PC-9 (cell line): ENCODE measurements around the gene MGLL. TPM values are rescaled to one million over a fixed set of nuclear protein-coding genes. Genes with fewer than 3 reads are reported as not detected.

ENCODE experiments used
- BruUV-seq: library from RNA; stranded (reverse); fragments of 400-500 nt; replicated peaks from 2 replicates; lab custom pipeline; 2021; lab: Mats Ljungman, UMichigan
- CTCF ChIA-PET: fragments of 300-600 bp; sonication (Branson Sonifier 250); formaldehyde crosslinking; loops from one replicate; lab custom pipeline; 2022; ENCODE audit warnings: antibody characterized with exemption; lab: Charles Lee
- POLR2A ChIA-PET: fragments of 300-600 bp; sonication (Branson Sonifier 250); formaldehyde crosslinking; loops from one replicate; lab custom pipeline; 2022; ENCODE audit warnings: antibody characterized with exemption; ENCODE audit not compliant: unreplicated experiment; lab: Charles Lee
- DNase-seq, 2 experiments: peaks; one replicate each; pipeline versions ENCODE4 v3.0.0 to v3.0.0-alpha.2; 2015 to 2022; ENCODE audit warnings: mixed read lengths in 1 of 2
- H2AFZ ChIP-seq: fragments of 200-600 bp; sonication (generic); 2 replicates; pipeline ENCODE4 v1.8.1; 2017; ENCODE audit warnings: antibody characterized with exemption
- H3F3A ChIP-seq: fragments of 200-600 bp; sonication (generic); 2 replicates; pipeline ENCODE4 v1.8.1; 2017; ENCODE audit warnings: antibody characterized with exemption, mild to moderate bottlenecking, low read depth; ENCODE audit not compliant: insufficient read depth
- H3K27ac ChIP-seq: fragments of 200-600 bp; sonication (generic); 2 replicates; pipeline ENCODE4 v1.6.1; 2016; ENCODE audit warnings: mixed run types
- H3K27me3 ChIP-seq: fragments of 200-600 bp; sonication (generic); 2 replicates; pipeline ENCODE4 v1.6.1; 2016; ENCODE audit warnings: low read depth, mixed run types; ENCODE audit not compliant: insufficient read depth
- H3K36me3 ChIP-seq: fragments of 200-600 bp; sonication (generic); 2 replicates; pipeline ENCODE4 v1.6.1; 2016; ENCODE audit warnings: low read depth, mixed run types
- H3K4me1 ChIP-seq: fragments of 200-600 bp; sonication (generic); replicated peaks from 2 replicates; pipeline ENCODE4 v1.6.1; 2016; ENCODE audit warnings: mixed run types; ENCODE audit not compliant: insufficient read depth
- H3K4me2 ChIP-seq: fragments of 200-600 bp; sonication (generic); 2 replicates; pipeline ENCODE4 v1.6.1; 2017; ENCODE audit warnings: mixed run types
- H3K4me3 ChIP-seq: fragments of 200-600 bp; sonication (generic); 2 replicates; pipeline ENCODE4 v1.6.1; 2016; ENCODE audit warnings: mixed run types
- H3K79me2 ChIP-seq: fragments of 200-600 bp; sonication (generic); 2 replicates; pipeline ENCODE4 v1.6.1; 2017; ENCODE audit warnings: low read depth, mixed run types
- H3K9me2 ChIP-seq: fragments of 200-600 bp; sonication (generic); 2 replicates; pipeline ENCODE4 v1.8.1; 2017; ENCODE audit warnings: mild to moderate bottlenecking; ENCODE audit not compliant: insufficient read depth
- H3K9me3 ChIP-seq: fragments of 200-600 bp; sonication (generic); 2 replicates; pipeline ENCODE4 v1.8.1; 2016; ENCODE audit warnings: low read depth; ENCODE audit not compliant: insufficient read depth
- H4K20me1 ChIP-seq: fragments of 200-600 bp; sonication (generic); 2 replicates; pipeline ENCODE4 v1.8.1; 2017; ENCODE audit not compliant: insufficient read depth
- EZH2 ChIP-seq: fragments of 200-600 bp; sonication (generic); IDR thresholded peaks from 2 replicates; pipeline ENCODE4 v1.8.0; 2017; ENCODE audit warnings: antibody characterized with exemption, low read depth
- intact Hi-C: fragments of 100-400 bp; cut with micrococcal nuclease; formaldehyde crosslinking; loops from one replicate; pipeline ENCODE4 v1.10.0; 2022; ENCODE audit not compliant: unreplicated experiment
- total RNA-seq: library from RNA; stranded (reverse); gene quantifications from 2 replicates; pipeline ENCODE4 v1.2.3, GENCODE V29; 2021
- TF ChIP-seq, protein P1 (sequence below): fragments of 200-600 bp; sonication (generic); conservative IDR thresholded peaks from 2 replicates; pipeline ENCODE4 v1.6.1; 2017; ENCODE audit warnings: mixed run types, antibody characterized with exemption, mild to moderate bottlenecking, moderate library complexity

The MGLL gene
- total RNA-seq, 1 experiment from 2014 or later, result 30.7 TPM

DNA sequence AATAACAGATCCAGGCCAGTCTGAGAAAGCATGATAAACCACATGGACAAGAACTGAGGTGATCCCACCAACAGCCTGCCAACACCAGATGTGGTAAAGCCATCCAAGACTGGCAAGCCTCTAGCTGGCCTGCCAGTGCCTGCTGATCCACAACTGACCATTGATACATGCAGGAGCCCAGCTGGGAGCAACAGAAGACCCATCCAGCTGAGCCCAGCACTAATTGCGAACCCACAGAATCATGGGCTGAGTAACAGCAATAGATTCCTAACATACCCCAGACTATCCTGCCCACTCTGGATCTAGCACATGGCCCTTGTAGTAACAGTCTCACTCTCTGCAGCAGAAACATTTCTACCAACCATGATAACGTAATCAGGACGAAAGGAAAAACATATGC is 10.6 kb downstream of the MGLL start:
- Histone ChIP-seq H3K27me3 (no peaks in the 10 kb centered on the region), H4K20me1 (no peaks in the 10 kb centered on the region), H3K4me1 (peaks cover 25% of the 10 kb centered on the region), H3K79me2 (peaks cover 8% of the 10 kb centered on the region), H3K4me3 (no peak overlapping the region), H3K36me3 (peaks cover 4% of the 10 kb centered on the region; the same call in 1 of the 2 replicates), H3F3A (peaks cover 9% of the 10 kb centered on the region; the same call in 1 of the 2 replicates), H3K27ac (no peak overlapping the region), H3K4me2 (no peak overlapping the region), H2AFZ (no peak overlapping the region), H3K9me2 (no peaks in the 10 kb centered on the region), H3K9me3 (no peaks in the 10 kb centered on the region)
- BruUV-seq, result no TSS peak
- DNase-seq, result no peak
- TF ChIP-seq, protein P1, sequence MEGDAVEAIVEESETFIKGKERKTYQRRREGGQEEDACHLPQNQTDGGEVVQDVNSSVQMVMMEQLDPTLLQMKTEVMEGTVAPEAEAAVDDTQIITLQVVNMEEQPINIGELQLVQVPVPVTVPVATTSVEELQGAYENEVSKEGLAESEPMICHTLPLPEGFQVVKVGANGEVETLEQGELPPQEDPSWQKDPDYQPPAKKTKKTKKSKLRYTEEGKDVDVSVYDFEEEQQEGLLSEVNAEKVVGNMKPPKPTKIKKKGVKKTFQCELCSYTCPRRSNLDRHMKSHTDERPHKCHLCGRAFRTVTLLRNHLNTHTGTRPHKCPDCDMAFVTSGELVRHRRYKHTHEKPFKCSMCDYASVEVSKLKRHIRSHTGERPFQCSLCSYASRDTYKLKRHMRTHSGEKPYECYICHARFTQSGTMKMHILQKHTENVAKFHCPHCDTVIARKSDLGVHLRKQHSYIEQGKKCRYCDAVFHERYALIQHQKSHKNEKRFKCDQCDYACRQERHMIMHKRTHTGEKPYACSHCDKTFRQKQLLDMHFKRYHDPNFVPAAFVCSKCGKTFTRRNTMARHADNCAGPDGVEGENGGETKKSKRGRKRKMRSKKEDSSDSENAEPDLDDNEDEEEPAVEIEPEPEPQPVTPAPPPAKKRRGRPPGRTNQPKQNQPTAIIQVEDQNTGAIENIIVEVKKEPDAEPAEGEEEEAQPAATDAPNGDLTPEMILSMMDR, result no peak
- no peak for TF ChIP-seq EZH2
- intact Hi-C loops, result no loop called here
- ChIA-PET POLR2A (no interaction called here), CTCF (no interaction called here)

DNA sequence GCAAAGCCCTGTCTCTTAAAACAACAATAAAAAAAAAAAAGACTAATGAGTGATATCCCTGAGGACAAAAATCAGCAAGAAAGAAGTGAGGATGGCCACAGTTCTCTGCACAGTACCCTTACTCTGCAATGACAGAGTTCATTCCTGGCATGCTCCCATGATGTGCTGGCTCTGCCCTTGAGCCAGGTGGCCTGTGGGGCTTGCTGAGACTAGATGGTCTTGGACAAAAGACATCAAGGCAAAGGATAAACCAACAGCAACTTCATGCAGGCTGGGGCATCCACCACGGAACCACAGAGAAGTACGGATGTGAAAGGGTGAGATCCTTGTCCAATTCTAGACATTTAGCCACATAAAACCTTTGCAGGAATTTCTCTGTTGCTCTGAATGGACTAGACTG is 12.7 kb downstream of the MGLL start:
- no peak overlapping the region for H3K27ac ChIP-seq
- no peak overlapping the region for H3K4me3 ChIP-seq
- H3K36me3 ChIP-seq, result peaks cover 2% of the 10 kb centered on the region; the same call in 1 of the 2 replicates
- no peaks in the 10 kb centered on the region for H3K9me3 ChIP-seq
- peaks cover 5% of the 10 kb centered on the region; the same call in 1 of the 2 replicates for H3K4me1 ChIP-seq
- H3K79me2 ChIP-seq, result peaks cover 2% of the 10 kb centered on the region
- H2AFZ ChIP-seq, result no peak overlapping the region
- BruUV-seq, result no TSS peak
- POLR2A ChIA-PET, result no interaction called here
- CTCF ChIA-PET, result no interaction called here
- no peaks in the 10 kb centered on the region for H3K9me2 ChIP-seq
- H3F3A ChIP-seq, result peaks cover 5% of the 10 kb centered on the region; the same call in 1 of the 2 replicates
- H3K27me3 ChIP-seq, result no peaks in the 10 kb centered on the region
- H3K4me2 ChIP-seq, result no peak overlapping the region
- DNase-seq, result no peak
- H4K20me1 ChIP-seq, result no peaks in the 10 kb centered on the region
- TF ChIP-seq EZH2, result no peak
- TF ChIP-seq, protein P1, result no peak
- intact Hi-C loops, result no loop called here

DNA sequence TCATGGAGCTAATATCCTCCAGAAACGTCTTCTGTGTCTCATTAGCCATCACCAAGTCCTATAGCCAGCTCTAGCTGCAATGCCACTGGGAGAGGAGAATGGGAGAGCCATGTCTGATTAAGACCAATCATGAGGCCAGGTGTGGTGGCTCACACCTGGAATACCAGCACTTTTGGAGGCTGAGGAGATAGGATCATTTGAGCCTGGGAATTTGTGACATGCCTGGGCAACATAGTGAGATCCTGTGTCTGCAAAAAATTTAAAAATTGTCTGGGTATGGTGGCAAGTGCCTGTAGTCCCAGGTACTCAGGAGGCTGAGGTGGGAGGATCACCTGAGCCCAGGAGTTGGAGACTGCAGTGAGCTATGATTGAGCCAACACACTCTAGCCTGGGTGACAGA is 13.1 kb downstream of the MGLL start:
- intact Hi-C loops, result no loop called here
- BruUV-seq, result no TSS peak
- no peaks in the 10 kb centered on the region for H3K36me3 ChIP-seq
- H3K4me3 ChIP-seq, result no peak overlapping the region
- CTCF ChIA-PET, result no interaction called here
- no peak overlapping the region for H2AFZ ChIP-seq
- H3K4me2 ChIP-seq, result no peak overlapping the region
- H3K27ac ChIP-seq, result no peak overlapping the region
- peaks cover 8% of the 10 kb centered on the region; the same call in 1 of the 2 replicates for H3F3A ChIP-seq
- POLR2A ChIA-PET, result no interaction called here
- TF ChIP-seq, protein P1, result no peak
- no peak for TF ChIP-seq EZH2
- H3K27me3 ChIP-seq, result no peaks in the 10 kb centered on the region
- no peaks in the 10 kb centered on the region for H3K79me2 ChIP-seq
- peaks cover 5% of the 10 kb centered on the region for H3K4me1 ChIP-seq
- H3K9me3 ChIP-seq, result no peaks in the 10 kb centered on the region
- H3K9me2 ChIP-seq, result no peaks in the 10 kb centered on the region
- no peak for DNase-seq
- H4K20me1 ChIP-seq, result no peaks in the 10 kb centered on the region
